ENCODE measurements around the gene S100A12.
"Not testable (repeated sequence)": the region's sequence is repeated elsewhere in the genome, so short reads cannot be mapped to it uniquely, and the experiment has no call there.

The S100A12 gene

GRCh38 chr1:153375511-153375910 is at the start of gene S100A12:
TSS of gene S100A12 (minus strand) at chr1:153375621. CDS start at chr1:153374592, 1,029 bp downstream.
- peak; percentile 95 for DNase-seq (ENCODE audit: low read depth)

GRCh38 chr1:153422450-153423068 is 47.1 kb upstream of the S100A12 start:
- DNase-seq (ENCODE audit: low read depth): peak; percentile 20

- no peak for DNase-seq (ENCODE audit: low read depth)
Measured at GRCh38 chr1:153420306-153420705, 44.9 kb upstream of the S100A12 start.

GRCh38 chr1:153419436-153419793 is 44.0 kb upstream of the S100A12 start:
- DNase-seq (ENCODE audit: low read depth): not testable (repeated sequence)

GRCh38 chr1:153418758-153419435 is 43.5 kb upstream of the S100A12 start:
- not testable (repeated sequence) for DNase-seq (ENCODE audit: low read depth)

GRCh38 chr1:153417136-153417888 is 41.9 kb upstream of the S100A12 start:
- no peak for DNase-seq (ENCODE audit: low read depth)

- no peak for DNase-seq (ENCODE audit: low read depth)
Measured at GRCh38 chr1:153415850-153416570, 40.6 kb upstream of the S100A12 start, which contains the start of gene S100A7A. TSS of gene S100A7A (plus strand) at chr1:153416520. CDS start at chr1:153418083, 1,563 bp downstream.

GRCh38 chr1:153413961-153414360 is 38.5 kb upstream of the S100A12 start:
- not testable (repeated sequence) for DNase-seq (ENCODE audit: low read depth)

GRCh38 chr1:153407274-153407673 is 31.9 kb upstream of the S100A12 start:
- DNase-seq (ENCODE audit: low read depth): not testable (repeated sequence)

- not testable (repeated sequence) for DNase-seq (ENCODE audit: low read depth)
Measured at GRCh38 chr1:153405825-153406599, 30.6 kb upstream of the S100A12 start.

GRCh38 chr1:153404768-153405167 is 29.3 kb upstream of the S100A12 start:
- DNase-seq (ENCODE audit: low read depth): no peak

- DNase-seq (ENCODE audit: low read depth): no peak
Measured at GRCh38 chr1:153404086-153404635, 28.7 kb upstream of the S100A12 start.

- no peak for DNase-seq (ENCODE audit: low read depth)
Measured at GRCh38 chr1:153403421-153404085, 28.1 kb upstream of the S100A12 start.

- DNase-seq (ENCODE audit: low read depth): no peak
Measured at GRCh38 chr1:153402226-153402625, 26.8 kb upstream of the S100A12 start.

- DNase-seq (ENCODE audit: low read depth): no peak
Measured at GRCh38 chr1:153401461-153401860, 26.0 kb upstream of the S100A12 start.

- DNase-seq (ENCODE audit: low read depth): no peak
Measured at GRCh38 chr1:153400244-153400643, 24.8 kb upstream of the S100A12 start.

GRCh38 chr1:153399401-153400055 is 24.1 kb upstream of the S100A12 start:
- no peak for DNase-seq (ENCODE audit: low read depth)

- DNase-seq (ENCODE audit: low read depth): no peak
Measured at GRCh38 chr1:153397924-153398651, 22.7 kb upstream of the S100A12 start.

Data from HS-5 (cell line).